Erythroblast (primary cell): ENCODE measurements around the gene SPTBN4.

Experiments
- GATA1 ChIP-seq: IDR thresholded peaks from 2 replicates; pipeline ENCODE4 v1.6.1; 2011; ENCODE audit warnings: low read depth, mild to moderate bottlenecking, control low read depth, low read length, moderate library complexity
- POLR2A ChIP-seq: IDR thresholded peaks from 2 replicates; pipeline ENCODE4 v1.6.1; 2011; ENCODE audit warnings: mild to moderate bottlenecking, low read length

DNA sequence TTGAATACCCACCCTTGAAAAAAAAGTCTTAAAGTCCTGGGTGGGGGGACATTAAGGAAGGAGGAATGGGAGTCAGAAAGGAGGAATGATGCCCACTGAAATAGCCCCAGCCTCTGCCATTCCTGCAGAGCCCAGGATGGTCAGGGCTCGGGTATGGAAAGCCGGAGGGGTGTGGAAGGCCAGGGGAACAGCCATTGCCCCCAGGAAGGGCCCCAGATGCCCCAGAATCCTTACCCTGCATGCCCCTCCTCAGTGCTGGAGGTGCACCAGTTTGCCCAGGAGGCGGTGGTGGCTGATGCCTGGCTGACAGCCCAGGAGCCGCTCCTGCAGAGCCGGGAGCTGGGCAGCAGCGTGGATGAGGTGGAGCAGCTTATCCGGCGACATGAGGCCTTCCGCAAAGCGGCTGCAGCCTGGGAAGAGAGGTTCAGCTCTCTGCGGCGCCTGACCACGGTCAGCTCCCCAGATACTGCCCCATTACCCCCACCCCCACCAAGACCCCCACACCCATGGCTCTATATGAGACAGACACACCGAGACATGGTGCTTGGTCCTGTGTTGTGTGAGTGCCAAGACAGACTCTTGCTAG lies 99.2 kb downstream of the SPTBN4 start:
- TF ChIP-seq POLR2A = no peak
- no peak for TF ChIP-seq GATA1
